BJ (cell line): ENCODE measurements around the gene TNRC6B. TPM values are rescaled to one million over a fixed set of nuclear protein-coding genes. Genes with fewer than 3 reads are reported as not detected.

Experiments used
- CTCF ChIA-PET: fragments of 350-600 bp; formaldehyde crosslinking; extraction: SDS; loops from one replicate; lab custom pipeline; 2021; ENCODE audit warnings: antibody characterized with exemption, inconsistent platforms; lab: Yijun Ruan, JAX
- POLR2A ChIA-PET: fragments of 300-600 bp; sonication (Branson Sonifier 250); formaldehyde crosslinking; extraction: SDS; loops from one replicate; lab custom pipeline; 2021; ENCODE audit warnings: antibody characterized with exemption; lab: Charles Lee
- DNase-seq: peaks from one replicate; pipeline ENCODE4 v3.0.0-alpha.2; 2011; ENCODE audit warnings: low read depth
- H3K27me3 ChIP-seq: 2 replicates; pipeline ENCODE4 v1.6.0; 2011; ENCODE audit warnings: low read length; ENCODE audit not compliant: control insufficient read depth, insufficient read depth
- H3K36me3 ChIP-seq: 2 replicates; pipeline ENCODE4 v1.5.1; 2011; ENCODE audit warnings: low read length; ENCODE audit not compliant: control insufficient read depth, insufficient read depth
- H3K4me3 ChIP-seq: 2 replicates; pipeline ENCODE4 v1.5.1; 2011; ENCODE audit warnings: low read depth, mild to moderate bottlenecking, control low read depth, low read length
- CTCF ChIP-seq: IDR thresholded peaks from 2 replicates; pipeline ENCODE4 v1.5.1; 2011; ENCODE audit warnings: low read depth, mild to moderate bottlenecking, control low read depth, inconsistent platforms, low read length, moderate library complexity; ENCODE audit not compliant: insufficient read depth
- polyA plus RNA-seq: library from polyadenylated mRNA; depleted of rRNA; stranded (reverse); fragments of >200 nt; gene quantifications from 2 replicates; pipeline ENCODE4 v1.2.3, GENCODE V29; 2011

The TNRC6B gene
- polyA plus RNA-seq, 1 experiment: 8.0 TPM

GRCh38 chr22:40352763-40353162, 175.0 kb downstream of the TNRC6B start:
- ChIA-PET CTCF (no interaction called here), POLR2A (no interaction called here)
- no peak for DNase-seq
- no peaks in the 10 kb centered on the region for H3K27me3 ChIP-seq
- H3K4me3 ChIP-seq: no peak overlapping the region
- peaks cover 8% of the 10 kb centered on the region for H3K36me3 ChIP-seq
- TF ChIP-seq CTCF: no peak

DNA sequence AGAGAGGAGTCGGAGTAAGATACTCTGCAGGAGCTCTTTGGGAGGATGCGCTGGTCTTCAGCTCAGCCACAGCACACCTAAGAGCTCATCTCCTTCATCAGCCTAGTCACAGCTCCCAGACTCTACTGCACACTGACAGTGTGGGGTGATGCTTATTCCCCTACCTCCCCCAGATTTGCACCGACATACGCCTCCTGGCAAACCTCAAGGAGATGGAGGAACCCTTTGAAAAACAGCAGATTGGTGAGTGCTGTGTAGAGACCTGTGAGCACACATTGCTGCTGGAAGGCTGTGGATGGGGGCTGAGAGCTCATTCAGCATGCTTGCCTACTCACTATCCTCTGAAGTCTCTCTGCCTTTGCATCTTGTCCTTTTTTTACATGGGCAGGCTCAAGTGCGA, 183.4 kb downstream of the TNRC6B start:
- ChIA-PET CTCF (no interaction called here), POLR2A (interaction anchor here (0.6 to 0.7 kb wide), 2 partner anchors 11 to 184 kb away, joined by 3 to 4 read pairs; no protein-coding TSS in a partner anchor)
- no peaks in the 10 kb centered on the region for H3K27me3 ChIP-seq
- peaks cover 27% of the 10 kb centered on the region for H3K36me3 ChIP-seq
- DNase-seq: no peak
- H3K4me3 ChIP-seq: no peak overlapping the region
- no peak for TF ChIP-seq CTCF

- peaks cover 26% of the 10 kb centered on the region for H3K36me3 ChIP-seq
- H3K27me3 ChIP-seq: no peaks in the 10 kb centered on the region
- POLR2A ChIA-PET: interaction anchor here (0.5 kb wide), 1 partner anchor 287 kb away, joined by 4 read pairs; no protein-coding TSS in a partner anchor
- no peak overlapping the region for H3K4me3 ChIP-seq
- peak; percentile 51 for DNase-seq
- CTCF ChIA-PET: interaction anchor here (1.0 to 1.5 kb wide), 3 partner anchors 15 to 536 kb away, joined by 3 read pairs; no protein-coding TSS in a partner anchor
- no peak for TF ChIP-seq CTCF
Measured at GRCh38 chr22:40363059-40363458, 185.3 kb downstream of the TNRC6B start.

DNA sequence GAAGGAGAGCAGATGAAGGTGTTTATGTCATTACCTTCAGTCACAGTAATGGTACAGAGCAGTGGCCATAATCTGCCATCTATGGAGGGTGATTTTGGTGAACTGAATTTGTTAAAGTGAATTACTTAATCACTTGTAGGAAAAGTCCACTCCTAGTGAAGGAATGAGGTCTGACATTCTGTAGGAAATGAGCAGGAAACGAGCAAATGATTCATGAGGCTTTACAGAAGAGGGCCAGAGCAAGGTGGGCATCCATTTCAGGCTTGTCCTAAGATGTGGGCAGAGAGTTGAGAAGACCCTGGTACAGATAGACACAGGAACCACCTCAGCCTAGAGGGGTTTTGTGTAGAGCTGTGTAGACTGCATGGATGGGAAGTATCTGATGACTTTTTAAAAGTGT, 186.7 kb downstream of the TNRC6B start:
- CTCF ChIA-PET: interaction anchor here (1.3 to 2.1 kb wide), 3 partner anchors 13 to 830 kb away, joined by 3 to 6 read pairs (median 3); no protein-coding TSS in a partner anchor
- no peak for TF ChIP-seq CTCF
- DNase-seq: no peak
- H3K27me3 ChIP-seq: no peaks in the 10 kb centered on the region
- no peak overlapping the region for H3K4me3 ChIP-seq
- POLR2A ChIA-PET: no interaction called here
- H3K36me3 ChIP-seq: peaks cover 21% of the 10 kb centered on the region

DNA sequence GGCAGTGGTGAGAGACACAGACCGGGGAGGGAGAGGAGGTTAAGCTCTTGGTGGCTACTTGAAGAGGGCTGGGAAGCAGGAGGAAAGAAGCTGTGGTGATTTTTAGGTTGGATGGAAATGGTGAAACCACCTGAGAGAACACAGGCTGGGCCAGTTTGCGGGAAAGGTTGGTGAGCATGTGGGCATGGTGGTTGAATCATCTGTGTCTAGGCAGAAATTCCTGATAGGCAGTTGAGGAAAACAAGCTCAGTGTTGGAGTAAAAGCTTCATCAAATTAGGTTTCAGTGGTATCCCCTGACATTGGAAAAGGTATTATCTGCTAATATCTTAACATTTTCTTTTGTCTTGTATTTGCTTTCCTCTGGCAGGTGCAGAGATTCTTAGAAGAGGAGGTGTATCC, 188.3 kb downstream of the TNRC6B start:
- ChIA-PET POLR2A (no interaction called here), CTCF (interaction anchor here (1.7 to 2.1 kb wide), 2 partner anchors 11 to 17 kb away, joined by 4 to 6 read pairs; no protein-coding TSS in a partner anchor)
- H3K4me3 ChIP-seq: no peak overlapping the region
- no peak for TF ChIP-seq CTCF
- no peaks in the 10 kb centered on the region for H3K27me3 ChIP-seq
- no peak for DNase-seq
- H3K36me3 ChIP-seq: peaks cover 17% of the 10 kb centered on the region
